A549 treated with DMSO at 1 μM for 4 hours (cell line): Measurements from ENCODE around the gene MAGI2. TPM values are rescaled to one million over a fixed set of nuclear protein-coding genes. Genes with fewer than 3 reads are reported as not detected.

Source experiments
- total RNA-seq: library from RNA; stranded (reverse); fragments of 200-300 nt; extraction: Qiagen RNA extraction; gene quantifications from 5 replicates; pipeline ENCODE4 v1.2.3, GENCODE V29; 2022; ENCODE audit warnings: low read depth

Gene MAGI2
- 0.30 to 0.45 TPM (median 0.40 TPM) in 5 replicates for total RNA-seq

GRCh38 chr7:79453558-79454360, at the start of gene MAGI2:
TSS of gene MAGI2 (minus strand) at chr7:79453667. CDS start at chr7:79453320, 347 bp downstream.

